Measurements from ENCODE around the gene STEAP1.

The STEAP1 gene

DNA sequence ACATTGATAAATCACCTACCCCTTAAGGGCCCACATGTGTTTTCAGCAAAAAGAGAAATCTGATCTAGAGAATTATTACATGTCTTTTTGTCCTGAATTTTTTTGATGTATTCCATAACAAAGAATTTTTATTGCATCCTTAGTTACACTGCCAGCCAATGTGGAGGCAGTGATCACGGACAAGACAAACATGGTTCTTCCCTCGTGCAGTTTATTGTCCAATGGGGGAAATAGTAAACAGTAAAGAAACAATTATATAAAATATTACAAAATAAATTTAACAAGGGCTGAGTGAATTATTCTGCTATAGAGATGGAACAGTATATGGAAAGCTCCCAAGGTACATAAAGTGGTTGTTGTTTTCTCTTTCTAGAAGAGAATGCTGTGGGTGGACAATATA, 59.3 kb downstream of the STEAP1 start:
- DNase-seq, result no peak
